RWPE1 (cell line): Measurements from ENCODE around the gene PCSK1N.

Experiments used
- CTCF ChIA-PET: fragments of 350-600 bp; sonication (Branson Sonifier 250); formaldehyde crosslinking; extraction: SDS; loops from one replicate; lab custom pipeline; 2021; lab: Yijun Ruan, JAX
- POLR2A ChIA-PET: fragments of 400-600 bp; formaldehyde crosslinking; extraction: SDS; loops from one replicate; lab custom pipeline; 2020; ENCODE audit warnings: antibody characterized with exemption; ENCODE audit not compliant: low non-redundant PET; lab: Yijun Ruan, JAX
- DNase-seq: peaks from one replicate; pipeline ENCODE4 v3.0.0; 2012; ENCODE audit warnings: low spot score
- H3K27ac ChIP-seq: fragments of 450-650 bp; 2 replicates; pipeline ENCODE4 v1.5.1; 2017
- CTCF ChIP-seq: fragments of 450-650 bp; conservative IDR thresholded peaks from 2 replicates; pipeline ENCODE4 v1.5.1; 2017; ENCODE audit warnings: low read depth, mild to moderate bottlenecking

The PCSK1N gene

GRCh38 chrX:48782216-48782615, 53.2 kb downstream of the PCSK1N start:
- POLR2A ChIA-PET, result no interaction called here
- no peak for TF ChIP-seq CTCF
- CTCF ChIA-PET, result no interaction called here
- no peak overlapping the region for H3K27ac ChIP-seq
- DNase-seq, result no peak

GRCh38 chrX:48781705-48782104, 53.7 kb downstream of the PCSK1N start:
- DNase-seq, result no peak
- ChIA-PET CTCF (no interaction called here), POLR2A (no interaction called here)
- no peak for TF ChIP-seq CTCF
- no peak overlapping the region for H3K27ac ChIP-seq
